HepG2 (cell line): ENCODE results near the gene NEURL1. TPM values are rescaled to one million over a fixed set of nuclear protein-coding genes. Genes with fewer than 3 reads are reported as not detected.

Source experiments
- ATAC-seq: fragments of 200-7000 bp; cut with Tn5 transposase; 3 replicates; pipeline ENCODE4 v1.9.1; 2020; ENCODE audit warnings: mild to moderate bottlenecking, moderate library complexity
- BruUV-seq: library from RNA; stranded (reverse); fragments of 400-500 nt; replicated peaks from 2 replicates; lab custom pipeline; 2021; lab: Mats Ljungman, UMichigan
- CTCF ChIA-PET: fragments of 300-600 bp; formaldehyde crosslinking; extraction: SDS; loops from one replicate; lab custom pipeline; 2021; ENCODE audit warnings: low total read pairs, inconsistent platforms, low intra/inter-chr PET ratio; lab: Yijun Ruan, JAX
- POLR2A ChIA-PET: fragments of 350-600 bp; sonication (Branson Sonifier 250); formaldehyde crosslinking; loops from one replicate; lab custom pipeline; 2020; ENCODE audit warnings: antibody characterized with exemption, inconsistent platforms; lab: Yijun Ruan, JAX
- DNase-seq: peaks from one replicate; pipeline ENCODE4 v3.0.0-alpha.2; 2015; ENCODE audit warnings: low spot score
- FAIRE-seq: peaks from 3 replicates; lab custom pipeline; 2011; peaks lifted over from hg19 to GRCh38; lab: Jason Lieb, UNC
- H2AFZ ChIP-seq: one replicate; pipeline ENCODE4 v1.6.1; 2011; ENCODE audit warnings: low read length, inconsistent platforms
- H3K27ac ChIP-seq: fragments of 300-600 bp; 3 replicates; pipeline ENCODE4 v1.8.0; 2011; ENCODE audit warnings: mixed run types, mild to moderate bottlenecking, mixed read lengths, low read length, inconsistent platforms; ENCODE audit not compliant: insufficient read depth; ENCODE audit errors: extremely low read length
- H3K27me3 ChIP-seq, 2 experiments: fragments of 200-600 bp in 1 of 2; 2 replicates in 1 of 2; 3 replicates in 1 of 2; pipeline versions ENCODE4 v1.6.0 to v1.8.0; 2011; ENCODE audit warnings: low read length in 2 of 2, mild to moderate bottlenecking in 2 of 2, moderate library complexity in 2 of 2, inconsistent platforms in 1 of 2; ENCODE audit not compliant: insufficient read depth in 2 of 2, control insufficient read depth in 1 of 2
- H3K36me3 ChIP-seq, 2 experiments: fragments of 200-600 bp in 1 of 2; replicated peaks in 1 of 2; 2 replicates in 1 of 2; 3 replicates in 1 of 2; pipeline versions ENCODE4 v1.5.1 to v1.8.0; 2011; ENCODE audit warnings: low read length in 2 of 2, inconsistent platforms in 1 of 2; ENCODE audit not compliant: insufficient read depth in 2 of 2, control insufficient read depth in 1 of 2
- H3K4me1 ChIP-seq: 2 replicates; pipeline ENCODE4 v1.5.1; 2012; ENCODE audit warnings: low read length, inconsistent platforms; ENCODE audit not compliant: insufficient read depth
- H3K4me2 ChIP-seq: 2 replicates; pipeline ENCODE4 v1.6.0; 2011; ENCODE audit warnings: low read depth, low read length, inconsistent platforms
- H3K4me3 ChIP-seq, 3 experiments: fragments of 200-600 bp in 1 of 3; sonication (generic), shearing (Covaris generic) in 1 of 3; replicated peaks in 1 of 3; 2 replicates each; pipeline ENCODE4 v1.5.1; 2011 to 2016; ENCODE audit warnings: low read length in 3 of 3, inconsistent platforms in 2 of 3, low read depth in 2 of 3, mild to moderate bottlenecking in 2 of 3, control low read depth in 1 of 3, mixed read lengths in 1 of 3; ENCODE audit not compliant: insufficient read depth in 1 of 3
- H3K79me2 ChIP-seq: one replicate; pipeline ENCODE4 v1.6.1; 2011; ENCODE audit warnings: low read length, inconsistent platforms; ENCODE audit not compliant: insufficient read depth
- H3K9ac ChIP-seq: 2 replicates; pipeline ENCODE4 v1.6.0; 2011; ENCODE audit warnings: mild to moderate bottlenecking, low read depth, low read length, inconsistent platforms; ENCODE audit not compliant: insufficient read depth
- H3K9me3 ChIP-seq: 2 replicates; pipeline ENCODE4 v1.5.1; 2012; ENCODE audit warnings: mild to moderate bottlenecking, low read length
- H4K20me1 ChIP-seq: 2 replicates; pipeline ENCODE4 v1.6.0; 2011; ENCODE audit warnings: inconsistent platforms, mild to moderate bottlenecking, low read length, moderate library complexity; ENCODE audit not compliant: insufficient read depth
- ESRRA ChIP-seq: sonication (generic); formaldehyde crosslinking; IDR thresholded peaks from 2 replicates; pipeline ENCODE4 v1.5.1; 2020; ENCODE audit warnings: mild to moderate bottlenecking, low read depth, missing genetic modification reagents
- HMG20A ChIP-seq: IDR thresholded peaks from 2 replicates; pipeline ENCODE4 v1.6.1; 2016; ENCODE audit warnings: borderline replicate concordance
- KAT7 ChIP-seq: IDR thresholded peaks from 2 replicates; pipeline ENCODE4 v1.6.1; 2018; ENCODE audit warnings: borderline replicate concordance, missing compliant biosample characterization
- KDM3A ChIP-seq: IDR thresholded peaks from 2 replicates; pipeline ENCODE4 v1.6.1; 2018; ENCODE audit warnings: low read depth, missing compliant biosample characterization
- PAF1 ChIP-seq: IDR thresholded peaks from 2 replicates; pipeline ENCODE4 v1.6.1; 2016; ENCODE audit warnings: missing genetic modification reagents, missing compliant biosample characterization
- TBX3 ChIP-seq: fragments of 450-650 bp; IDR thresholded peaks from 2 replicates; pipeline ENCODE4 v1.6.1; 2017; ENCODE audit warnings: antibody characterized with exemption, mild to moderate bottlenecking, inconsistent platforms, borderline replicate concordance
- TOPORS ChIP-seq: sonication (generic); formaldehyde crosslinking; IDR thresholded peaks from 2 replicates; pipeline ENCODE4 v1.8.0; 2023; ENCODE audit warnings: mild to moderate bottlenecking, missing genetic modification reagents
- ZBTB34 ChIP-seq: sonication (generic); formaldehyde crosslinking; IDR thresholded peaks from 2 replicates; pipeline ENCODE4 v1.8.0; 2022; ENCODE audit warnings: mild to moderate bottlenecking, missing genetic modification reagents
- ZNF3 ChIP-seq: IDR thresholded peaks from 2 replicates; pipeline ENCODE4 v1.7.0; 2017; ENCODE audit warnings: inconsistent platforms
- ZNF367 ChIP-seq: sonication (generic); formaldehyde crosslinking; IDR thresholded peaks from 2 replicates; pipeline ENCODE4 v1.4.0; 2020; ENCODE audit warnings: missing genetic modification reagents, borderline replicate concordance
- ZNF577 ChIP-seq: sonication (generic); formaldehyde crosslinking; IDR thresholded peaks from 2 replicates; pipeline ENCODE4 v1.4.0; 2020; ENCODE audit warnings: mild to moderate bottlenecking, low read depth, missing genetic modification reagents, borderline replicate concordance
- ZNF646 ChIP-seq: sonication (generic); formaldehyde crosslinking; IDR thresholded peaks from 2 replicates; pipeline ENCODE4 v1.9.0; 2021; ENCODE audit warnings: mild to moderate bottlenecking, missing genetic modification reagents
- WGBS: methylation state at CpG from one replicate; pipeline ENCODE4 v1.1.6; 2017; ENCODE audit warnings: low lambda C conversion rate; 5-methylcytosine and 5-hydroxymethylcytosine counted together
- in situ Hi-C: cut with HindIII; loops from 2 replicates; pipeline ENCODE4 v1.10.0; 2017; ENCODE audit warnings: low pct_unique_long_range_greater_than_20kb; ENCODE audit not compliant: extremely low pct_ligation_motif_present
- intact Hi-C: fragments of 100-400 bp; cut with micrococcal nuclease; formaldehyde crosslinking; loops from one replicate; pipeline ENCODE4 v1.10.0; 2022; ENCODE audit not compliant: unreplicated experiment
- polyA plus RNA-seq, 8 experiments: library from polyadenylated mRNA; depleted of rRNA in 3 of 8; stranded (reverse) in 7 of 8; unstranded in 1 of 8; fragments of >200 nt; fragmentation: Illumina TruSeq in 4 of 8; extraction: Trizol in 4 of 8; gene quantifications; 2 replicates each; pipeline versions ENCODE4 v1.2.1 to v1.2.3, GENCODE V29; 2011 to 2016; ENCODE audit warnings: low read depth in 4 of 8, missing spikeins in 1 of 8, mixed read lengths in 1 of 8; ENCODE audit not compliant: insufficient read depth in 1 of 8
- total RNA-seq, 5 experiments: library from RNA; depleted of rRNA; stranded (reverse); fragments of >200 nt; fragmentation: Illumina TruSeq; extraction: Trizol; gene quantifications; 2 replicates each; pipeline ENCODE4 v1.2.3, GENCODE V29; 2016; ENCODE audit warnings: low read depth in 1 of 5

Gene NEURL1
- total and polyA plus RNA-seq, 2 of the 13 experiments (the other 11 are each of a cell fraction or from before 2014, with no cell fraction given) = not detected

GRCh38 chr10:103455235-103455634 lies 38.3 kb upstream of the NEURL1 start (continued):
- TF ChIP-seq ZNF646 (CRISPR knock-in tag) (no peak), ESRRA (no peak)

GRCh38 chr10:103456074-103456660 lies 37.3 kb upstream of the NEURL1 start:
- Histone ChIP-seq H3K4me3 (no peak overlapping the region), H3K9ac (no peak overlapping the region), H3K4me1 (peaks cover 30% of the 10 kb centered on the region), H2AFZ (no peak overlapping the region), H3K27ac (no peak overlapping the region), H3K9me3 (no peaks in the 10 kb centered on the region), H3K4me2 (no peak overlapping the region), H3K79me2 (no peaks in the 10 kb centered on the region), H4K20me1 (no peaks in the 10 kb centered on the region), H3K27me3 (peaks cover 3 to 35% of the 10 kb centered on the region in 2 experiments), H3K36me3 (no peaks in the 10 kb centered on the region)
- intact Hi-C loops (no loop called here), in situ Hi-C loops (no loop called here)
- ChIA-PET CTCF (no interaction called here), POLR2A (no interaction called here)
- FAIRE-seq (no peak), ATAC-seq (no peak), DNase-seq (no peak)
- no TSS peak for BruUV-seq
- 35% methylated on average over 6 of the region's 9 CpGs for WGBS
- TF ChIP-seq HMG20A (CRISPR knock-in tag) = no peak
- TF ChIP-seq TOPORS (CRISPR knock-in tag) = no peak
- TF ChIP-seq ZNF3 (CRISPR knock-in tag) = no peak
- no peak for TF ChIP-seq PAF1 (CRISPR knock-in tag)
- no peak for TF ChIP-seq KAT7 (CRISPR knock-in tag)
- TF ChIP-seq ZNF367 (CRISPR knock-in tag) = no peak
- no peak for TF ChIP-seq TBX3
- no peak for TF ChIP-seq KDM3A (CRISPR knock-in tag)
- no peak for TF ChIP-seq ZNF577
- TF ChIP-seq ZBTB34 (CRISPR knock-in tag) = no peak
